MM.1S (cell line): ENCODE results near the gene REXO4.

ENCODE experiments used
- DNase-seq: peaks from one replicate; pipeline ENCODE4 v3.0.0-alpha.2; 2015
- H2AFZ ChIP-seq: fragments of 300-600 bp; sonication (generic); 2 replicates; pipeline ENCODE4 v1.6.0; 2016; ENCODE audit warnings: antibody characterized with exemption, low read length
- H3F3A ChIP-seq: fragments of 300-600 bp; sonication (generic); 2 replicates; pipeline ENCODE4 v1.6.1; 2016; ENCODE audit warnings: mild to moderate bottlenecking, antibody characterized with exemption, low read length, moderate library complexity, mixed read lengths; ENCODE audit not compliant: insufficient read depth
- H3K27ac ChIP-seq: fragments of 300-600 bp; sonication (generic); 2 replicates; pipeline ENCODE4 v1.5.1; 2016; ENCODE audit warnings: mild to moderate bottlenecking, low read length
- H3K27me3 ChIP-seq: fragments of 300-600 bp; sonication (generic); replicated peaks from 2 replicates; pipeline ENCODE4 v1.6.0; 2016; ENCODE audit warnings: low read length; ENCODE audit not compliant: insufficient read depth
- H3K36me3 ChIP-seq: fragments of 300-600 bp; sonication (generic); replicated peaks from 2 replicates; pipeline ENCODE4 v1.6.1; 2016; ENCODE audit warnings: mild to moderate bottlenecking, low read length, mixed read lengths; ENCODE audit not compliant: insufficient read depth
- H3K4me1 ChIP-seq: fragments of 300-600 bp; sonication (generic); 2 replicates; pipeline ENCODE4 v1.6.1; 2016; ENCODE audit warnings: low read length, mixed read lengths
- H3K4me2 ChIP-seq: fragments of 300-600 bp; sonication (generic); 2 replicates; pipeline ENCODE4 v1.6.0; 2016; ENCODE audit warnings: low read depth, low read length
- H3K4me3 ChIP-seq: fragments of 300-600 bp; sonication (generic); 2 replicates; pipeline ENCODE4 v1.5.1; 2016; ENCODE audit warnings: low read length, mixed read lengths
- H3K79me2 ChIP-seq: fragments of 300-600 bp; sonication (generic); 2 replicates; pipeline ENCODE4 v1.6.1; 2016; ENCODE audit warnings: mixed run types, low read length, mixed read lengths
- H3K9ac ChIP-seq: fragments of 300-600 bp; sonication (generic); 2 replicates; pipeline ENCODE4 v1.6.1; 2016; ENCODE audit warnings: low read length, mixed read lengths
- H3K9me2 ChIP-seq: fragments of 300-600 bp; sonication (generic); replicated peaks from 2 replicates; pipeline ENCODE4 v1.6.1; 2016; ENCODE audit warnings: mild to moderate bottlenecking, low read length, mixed read lengths; ENCODE audit not compliant: insufficient read depth
- H3K9me3 ChIP-seq: fragments of 300-600 bp; sonication (generic); replicated peaks from 2 replicates; pipeline ENCODE4 v1.6.1; 2016; ENCODE audit warnings: mild to moderate bottlenecking, low read length, mixed read lengths; ENCODE audit not compliant: insufficient read depth
- H4K20me1 ChIP-seq: fragments of 300-600 bp; sonication (generic); 2 replicates; pipeline ENCODE4 v1.6.1; 2016; ENCODE audit warnings: mild to moderate bottlenecking, low read length, moderate library complexity, mixed read lengths; ENCODE audit not compliant: insufficient read depth
- CTCF ChIP-seq: fragments of 300-600 bp; sonication (generic); IDR thresholded peaks from 2 replicates; pipeline ENCODE4 v1.5.1; 2016; ENCODE audit warnings: antibody characterized with exemption, low read length, mixed read lengths
- EZH2 ChIP-seq: fragments of 300-600 bp; sonication (generic); optimal IDR thresholded peaks from 2 replicates; pipeline ENCODE3; 2017; ENCODE audit warnings: low read depth, mild to moderate bottlenecking, antibody characterized with exemption, low read length, mixed read lengths
- EZH2phosphoT487 ChIP-seq: fragments of 300-600 bp; sonication (generic); IDR thresholded peaks from 2 replicates; pipeline ENCODE4 v1.6.1; 2018; ENCODE audit warnings: antibody characterized with exemption, low read length

The REXO4 gene

GRCh38 chr9:133433351-133433843 is 15.6 kb upstream of the REXO4 start:
- Histone ChIP-seq H3K4me3 (no peak overlapping the region), H3K36me3 (no peaks in the 10 kb centered on the region), H3K9me2 (no peaks in the 10 kb centered on the region), H3K4me1 (no peaks in the 10 kb centered on the region), H3K4me2 (no peak overlapping the region), H4K20me1 (no peaks in the 10 kb centered on the region), H3F3A (no peaks in the 10 kb centered on the region), H3K27ac (no peak overlapping the region), H3K9ac (no peak overlapping the region), H3K79me2 (no peaks in the 10 kb centered on the region), H2AFZ (no peak overlapping the region), H3K27me3 (peaks cover 69% of the 10 kb centered on the region), H3K9me3 (no peaks in the 10 kb centered on the region)
- DNase-seq = no peak
- TF ChIP-seq EZH2phosphoT487 (no peak), EZH2 (no peak), CTCF (no peak)

- no peaks in the 10 kb centered on the region for H4K20me1 ChIP-seq
- H3K27me3 ChIP-seq = peaks cover 68% of the 10 kb centered on the region
- H3K36me3 ChIP-seq = no peaks in the 10 kb centered on the region
- no peak for DNase-seq
- no peaks in the 10 kb centered on the region for H3F3A ChIP-seq
- TF ChIP-seq EZH2phosphoT487 = no peak
- TF ChIP-seq CTCF = no peak
- TF ChIP-seq EZH2 = no peak
- H3K4me3 ChIP-seq = no peak overlapping the region
- H3K79me2 ChIP-seq = no peaks in the 10 kb centered on the region
- H3K4me1 ChIP-seq = no peaks in the 10 kb centered on the region
- H3K27ac ChIP-seq = no peak overlapping the region
- H3K4me2 ChIP-seq = no peak overlapping the region
- H3K9ac ChIP-seq = no peak overlapping the region
- H3K9me2 ChIP-seq = no peaks in the 10 kb centered on the region
- no peaks in the 10 kb centered on the region for H3K9me3 ChIP-seq
- no peak overlapping the region for H2AFZ ChIP-seq
Observed at GRCh38 chr9:133430244-133430643, 12.4 kb upstream of the REXO4 start.

GRCh38 chr9:133429641-133430161 is 11.9 kb upstream of the REXO4 start:
- no peak overlapping the region for H2AFZ ChIP-seq
- H3K27me3 ChIP-seq = peaks cover 68% of the 10 kb centered on the region
- no peaks in the 10 kb centered on the region for H3K36me3 ChIP-seq
- no peak overlapping the region for H3K4me2 ChIP-seq
- no peaks in the 10 kb centered on the region for H3K79me2 ChIP-seq
- no peaks in the 10 kb centered on the region for H3F3A ChIP-seq
- no peaks in the 10 kb centered on the region for H3K9me3 ChIP-seq
- no peaks in the 10 kb centered on the region for H4K20me1 ChIP-seq
- H3K4me3 ChIP-seq = no peak overlapping the region
- DNase-seq = no peak
- no peaks in the 10 kb centered on the region for H3K4me1 ChIP-seq
- TF ChIP-seq EZH2phosphoT487 = no peak
- TF ChIP-seq CTCF = no peak
- no peak for TF ChIP-seq EZH2
- H3K27ac ChIP-seq = no peak overlapping the region
- no peak overlapping the region for H3K9ac ChIP-seq
- no peaks in the 10 kb centered on the region for H3K9me2 ChIP-seq
